ENCODE measurements around the gene ZFP1.

DNA sequence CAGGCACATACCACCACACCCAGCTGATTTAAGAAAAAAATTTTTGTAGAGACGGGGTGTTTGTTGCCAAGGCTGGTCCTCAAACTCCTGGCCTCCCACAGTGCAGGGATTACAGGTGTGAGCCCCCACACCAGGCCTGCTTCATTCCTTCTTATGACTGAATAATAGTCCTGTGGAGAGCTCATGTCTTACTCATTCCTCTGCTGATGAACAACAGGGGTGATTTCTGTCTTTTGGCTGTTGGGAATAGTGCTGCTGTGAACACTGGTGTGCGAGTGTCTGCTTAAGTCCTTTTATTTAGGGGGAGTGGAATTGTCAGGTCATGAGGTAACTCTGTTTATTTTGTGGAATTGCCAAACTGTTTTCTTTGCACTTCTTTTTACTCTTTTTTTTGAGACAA lies 67.8 kb downstream of the ZFP1 start:
- TF ChIP-seq SNAI2 (CRISPR knock-in tag; IDR thresholded peaks at IDR 0.05), result no peak
- TF ChIP-seq, protein P1, sequence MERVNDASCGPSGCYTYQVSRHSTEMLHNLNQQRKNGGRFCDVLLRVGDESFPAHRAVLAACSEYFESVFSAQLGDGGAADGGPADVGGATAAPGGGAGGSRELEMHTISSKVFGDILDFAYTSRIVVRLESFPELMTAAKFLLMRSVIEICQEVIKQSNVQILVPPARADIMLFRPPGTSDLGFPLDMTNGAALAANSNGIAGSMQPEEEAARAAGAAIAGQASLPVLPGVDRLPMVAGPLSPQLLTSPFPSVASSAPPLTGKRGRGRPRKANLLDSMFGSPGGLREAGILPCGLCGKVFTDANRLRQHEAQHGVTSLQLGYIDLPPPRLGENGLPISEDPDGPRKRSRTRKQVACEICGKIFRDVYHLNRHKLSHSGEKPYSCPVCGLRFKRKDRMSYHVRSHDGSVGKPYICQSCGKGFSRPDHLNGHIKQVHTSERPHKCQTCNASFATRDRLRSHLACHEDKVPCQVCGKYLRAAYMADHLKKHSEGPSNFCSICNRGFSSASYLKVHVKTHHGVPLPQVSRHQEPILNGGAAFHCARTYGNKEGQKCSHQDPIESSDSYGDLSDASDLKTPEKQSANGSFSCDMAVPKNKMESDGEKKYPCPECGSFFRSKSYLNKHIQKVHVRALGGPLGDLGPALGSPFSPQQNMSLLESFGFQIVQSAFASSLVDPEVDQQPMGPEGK (CRISPR knock-in tag; IDR thresholded peaks at IDR 0.05; ENCODE audit: borderline replicate concordance), result no peak
- TF ChIP-seq ARNTL (CRISPR knock-in tag; IDR thresholded peaks at IDR 0.05; ENCODE audit: borderline replicate concordance, low read depth), result no peak
